ENCODE results near the gene UFD1. TPM values are rescaled to one million over a fixed set of nuclear protein-coding genes. Genes with fewer than 3 reads are reported as not detected.

Gene UFD1
- total and polyA plus RNA-seq, 2 experiments from 2014 or later, result 23.4 to 77.3 TPM

DNA sequence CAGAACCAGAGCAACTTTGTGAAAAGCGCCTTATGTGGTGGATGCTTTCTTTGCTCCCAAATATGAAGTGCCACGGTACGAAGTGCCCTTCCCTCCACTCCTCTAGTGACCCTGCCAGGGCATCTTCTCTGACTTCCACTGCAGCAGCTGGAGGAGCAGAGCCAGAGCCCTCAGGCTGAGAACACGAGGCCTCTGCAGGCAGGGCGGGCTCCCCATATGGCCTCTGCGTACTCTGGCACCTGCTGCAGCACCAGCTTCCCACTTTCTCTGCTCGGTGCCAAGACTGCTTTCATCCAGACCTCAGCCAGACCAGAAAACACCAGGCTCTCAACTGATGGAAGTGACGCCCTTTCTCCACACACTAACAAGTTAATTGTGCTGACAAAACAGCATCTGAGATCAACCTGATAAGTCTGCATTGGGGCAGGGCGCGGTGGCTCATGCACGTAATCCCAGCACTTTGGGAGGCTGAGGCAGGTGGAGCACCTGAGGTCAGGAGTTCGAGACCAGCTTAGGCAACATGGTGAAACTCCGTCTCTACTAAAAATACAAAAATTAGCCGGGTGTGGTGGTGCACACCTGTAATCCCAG is 12.8 kb downstream of the UFD1 start:
- no peaks in the 10 kb centered on the region for H3K4me1 ChIP-seq (ENCODE audit: low read depth)
- no peaks in the 10 kb centered on the region for H3K27me3 ChIP-seq
- H3K27ac ChIP-seq, result no peak overlapping the region
- TF ChIP-seq CTCF (IDR thresholded peaks at IDR 0.05; ENCODE audit: low read depth, low read length), result no peak
- DNase-seq (ENCODE audit: low read depth in 1 of 2, low spot score in 1 of 2), result no peak
- H3K4me3 ChIP-seq, result no peak overlapping the region
- peaks cover 58% of the 10 kb centered on the region for H3K36me3 ChIP-seq
- H3K9me3 ChIP-seq (ENCODE audit: low read depth), result no peaks in the 10 kb centered on the region

DNA sequence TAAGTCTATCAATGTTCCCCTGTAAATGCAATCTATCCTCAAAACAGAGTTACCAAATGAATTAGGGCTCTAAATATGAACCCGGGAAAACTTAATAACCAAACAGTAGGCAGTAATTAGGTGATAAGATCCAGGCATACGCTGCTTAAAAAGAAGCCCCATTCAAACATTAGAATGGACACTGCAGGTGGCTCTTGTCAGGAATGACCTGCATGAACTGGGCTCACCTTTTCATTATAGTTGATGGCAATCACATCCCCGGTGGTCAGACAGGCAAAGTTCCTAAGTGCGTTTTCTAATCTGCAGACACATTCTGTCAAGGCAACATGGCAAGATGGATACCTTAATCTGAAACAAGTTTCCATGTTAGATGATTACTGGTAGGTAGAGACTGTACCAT is 14.0 kb downstream of the UFD1 start:
- Histone ChIP-seq H3K9me3 (ENCODE audit: low read depth) (no peaks in the 10 kb centered on the region), H3K4me1 (ENCODE audit: low read depth) (no peaks in the 10 kb centered on the region), H3K27ac (no peak overlapping the region), H3K27me3 (no peaks in the 10 kb centered on the region), H3K4me3 (no peak overlapping the region), H3K36me3 (peaks cover 46% of the 10 kb centered on the region)
- no peak for TF ChIP-seq CTCF (IDR thresholded peaks at IDR 0.05; ENCODE audit: low read depth, low read length)
- DNase-seq (ENCODE audit: low read depth in 1 of 2, low spot score in 1 of 2), result no peak

DNA sequence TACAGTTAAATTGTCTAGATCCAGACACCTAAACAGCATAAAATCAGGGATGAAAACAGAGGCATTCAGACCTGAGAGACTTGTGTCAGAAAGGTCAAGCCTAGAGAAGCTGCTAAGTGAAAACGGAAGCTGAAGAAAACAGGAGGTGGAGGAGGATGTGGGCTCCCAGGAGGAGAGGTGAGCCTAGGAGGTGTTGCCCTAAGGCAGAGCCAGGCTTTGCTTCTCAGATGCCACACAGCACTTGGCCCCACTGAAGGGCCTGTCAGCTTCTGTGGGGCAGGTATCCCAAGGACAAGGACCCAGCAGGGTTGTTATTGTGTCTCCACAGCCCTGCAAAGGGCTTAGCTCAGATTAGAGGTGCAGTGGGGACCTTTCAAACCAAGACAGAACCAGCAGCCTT is 14.4 kb downstream of the UFD1 start:
- DNase-seq (ENCODE audit: low read depth in 1 of 2, low spot score in 1 of 2), result no peak
- Histone ChIP-seq H3K4me1 (ENCODE audit: low read depth) (no peaks in the 10 kb centered on the region), H3K4me3 (no peak overlapping the region), H3K36me3 (peaks cover 43% of the 10 kb centered on the region), H3K9me3 (ENCODE audit: low read depth) (no peaks in the 10 kb centered on the region), H3K27ac (no peak overlapping the region), H3K27me3 (no peaks in the 10 kb centered on the region)
- no peak for TF ChIP-seq CTCF (IDR thresholded peaks at IDR 0.05; ENCODE audit: low read depth, low read length)

- H3K4me3 ChIP-seq, result no peak overlapping the region
- peaks cover 38% of the 10 kb centered on the region for H3K36me3 ChIP-seq
- no peaks in the 10 kb centered on the region for H3K27me3 ChIP-seq
- no peak for TF ChIP-seq CTCF (IDR thresholded peaks at IDR 0.05; ENCODE audit: low read depth, low read length)
- DNase-seq (ENCODE audit: low read depth in 1 of 2, low spot score in 1 of 2), result no peak
- no peaks in the 10 kb centered on the region for H3K9me3 ChIP-seq (ENCODE audit: low read depth)
- no peak overlapping the region for H3K27ac ChIP-seq
- no peaks in the 10 kb centered on the region for H3K4me1 ChIP-seq (ENCODE audit: low read depth)
These were observed 15.2 kb downstream of the UFD1 start for GRCh38 chr22:19463491-19464469.

DNA sequence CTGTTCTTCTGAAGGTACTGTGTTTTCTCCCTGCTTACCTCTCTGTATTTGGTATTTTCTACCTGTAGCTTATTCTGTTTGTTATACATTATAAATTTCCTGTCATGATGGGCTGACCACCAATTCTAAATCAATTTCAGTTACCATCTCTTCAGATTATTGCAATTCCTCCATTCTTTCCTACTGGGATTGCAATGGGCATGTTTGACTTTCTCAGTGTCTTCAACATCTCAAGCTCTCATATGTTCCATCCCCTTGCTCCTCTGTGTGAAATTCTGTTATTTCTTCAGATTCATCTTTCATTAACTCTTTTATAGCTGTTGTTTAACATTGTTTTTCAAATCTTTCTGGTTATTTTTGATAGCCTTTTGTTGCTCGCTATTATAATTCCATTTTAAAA is 16.0 kb downstream of the UFD1 start:
- no peak for TF ChIP-seq CTCF (IDR thresholded peaks at IDR 0.05; ENCODE audit: low read depth, low read length)
- H3K36me3 ChIP-seq, result peaks cover 36% of the 10 kb centered on the region
- H3K4me3 ChIP-seq, result no peak overlapping the region
- no peaks in the 10 kb centered on the region for H3K4me1 ChIP-seq (ENCODE audit: low read depth)
- DNase-seq (ENCODE audit: low read depth in 1 of 2, low spot score in 1 of 2), result no peak
- H3K27ac ChIP-seq, result no peak overlapping the region
- no peaks in the 10 kb centered on the region for H3K27me3 ChIP-seq
- H3K9me3 ChIP-seq (ENCODE audit: low read depth), result no peaks in the 10 kb centered on the region
